Measurements from ENCODE around the gene HECTD3. TPM values are rescaled to one million over a fixed set of nuclear protein-coding genes. Genes with fewer than 3 reads are reported as not detected.
A peak's percentile ranks its signal among the peaks of the same experiment; 100 is the strongest.

The HECTD3 gene
- total and polyA plus RNA-seq, 9 of the 15 experiments (the other 6 are each of a cell fraction or from before 2014, with no cell fraction given): 6.3 to 50.8 (median 18.9) TPM

DNA sequence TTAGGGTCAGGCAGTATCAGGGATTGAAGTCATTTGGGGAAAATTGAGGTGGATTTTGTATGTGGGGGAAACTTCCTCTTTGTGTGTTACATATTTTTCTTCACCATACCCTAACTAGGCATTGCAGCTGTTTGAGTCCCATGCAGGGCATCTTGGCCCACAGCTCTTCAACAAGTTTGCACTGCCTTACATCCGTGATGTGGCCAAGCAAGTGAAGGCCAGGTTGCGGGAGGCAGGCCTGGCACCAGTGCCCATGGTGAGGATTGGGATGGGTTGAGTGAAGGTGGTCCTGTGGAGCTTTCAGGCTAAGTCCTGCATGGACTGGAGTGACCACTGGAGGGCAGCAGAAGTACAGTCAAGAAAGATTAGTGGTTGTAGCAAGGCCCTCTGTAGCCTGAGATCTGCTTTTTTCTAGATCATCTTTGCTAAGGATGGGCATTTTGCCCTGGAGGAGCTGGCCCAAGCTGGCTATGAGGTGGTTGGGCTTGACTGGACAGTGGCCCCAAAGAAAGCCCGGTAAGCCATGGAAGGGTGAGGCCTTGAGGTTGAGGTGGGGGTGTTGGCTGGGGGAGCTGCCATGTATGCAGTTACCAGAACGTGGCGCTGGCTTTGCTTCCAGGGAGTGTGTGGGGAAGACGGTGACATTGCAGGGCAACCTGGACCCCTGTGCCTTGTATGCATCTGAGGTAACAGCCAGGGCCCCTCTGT is 3.4 kb upstream of the HECTD3 start (continued):
- TF ChIP-seq, protein P1, sequence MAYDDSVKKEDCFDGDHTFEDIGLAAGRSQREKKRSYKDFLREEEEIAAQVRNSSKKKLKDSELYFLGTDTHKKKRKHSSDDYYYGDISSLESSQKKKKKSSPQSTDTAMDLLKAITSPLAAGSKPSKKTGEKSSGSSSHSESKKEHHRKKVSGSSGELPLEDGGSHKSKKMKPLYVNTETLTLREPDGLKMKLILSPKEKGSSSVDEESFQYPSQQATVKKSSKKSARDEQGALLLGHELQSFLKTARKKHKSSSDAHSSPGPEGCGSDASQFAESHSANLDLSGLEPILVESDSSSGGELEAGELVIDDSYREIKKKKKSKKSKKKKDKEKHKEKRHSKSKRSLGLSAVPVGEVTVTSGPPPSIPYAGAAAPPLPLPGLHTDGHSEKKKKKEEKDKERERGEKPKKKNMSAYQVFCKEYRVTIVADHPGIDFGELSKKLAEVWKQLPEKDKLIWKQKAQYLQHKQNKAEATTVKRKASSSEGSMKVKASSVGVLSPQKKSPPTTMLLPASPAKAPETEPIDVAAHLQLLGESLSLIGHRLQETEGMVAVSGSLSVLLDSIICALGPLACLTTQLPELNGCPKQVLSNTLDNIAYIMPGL (CRISPR knock-in tag; IDR thresholded peaks at IDR 0.05): 0 out of 2 replicates have a peak, but pooled peaks have one; percentile 17
- TF ChIP-seq, protein P2, sequence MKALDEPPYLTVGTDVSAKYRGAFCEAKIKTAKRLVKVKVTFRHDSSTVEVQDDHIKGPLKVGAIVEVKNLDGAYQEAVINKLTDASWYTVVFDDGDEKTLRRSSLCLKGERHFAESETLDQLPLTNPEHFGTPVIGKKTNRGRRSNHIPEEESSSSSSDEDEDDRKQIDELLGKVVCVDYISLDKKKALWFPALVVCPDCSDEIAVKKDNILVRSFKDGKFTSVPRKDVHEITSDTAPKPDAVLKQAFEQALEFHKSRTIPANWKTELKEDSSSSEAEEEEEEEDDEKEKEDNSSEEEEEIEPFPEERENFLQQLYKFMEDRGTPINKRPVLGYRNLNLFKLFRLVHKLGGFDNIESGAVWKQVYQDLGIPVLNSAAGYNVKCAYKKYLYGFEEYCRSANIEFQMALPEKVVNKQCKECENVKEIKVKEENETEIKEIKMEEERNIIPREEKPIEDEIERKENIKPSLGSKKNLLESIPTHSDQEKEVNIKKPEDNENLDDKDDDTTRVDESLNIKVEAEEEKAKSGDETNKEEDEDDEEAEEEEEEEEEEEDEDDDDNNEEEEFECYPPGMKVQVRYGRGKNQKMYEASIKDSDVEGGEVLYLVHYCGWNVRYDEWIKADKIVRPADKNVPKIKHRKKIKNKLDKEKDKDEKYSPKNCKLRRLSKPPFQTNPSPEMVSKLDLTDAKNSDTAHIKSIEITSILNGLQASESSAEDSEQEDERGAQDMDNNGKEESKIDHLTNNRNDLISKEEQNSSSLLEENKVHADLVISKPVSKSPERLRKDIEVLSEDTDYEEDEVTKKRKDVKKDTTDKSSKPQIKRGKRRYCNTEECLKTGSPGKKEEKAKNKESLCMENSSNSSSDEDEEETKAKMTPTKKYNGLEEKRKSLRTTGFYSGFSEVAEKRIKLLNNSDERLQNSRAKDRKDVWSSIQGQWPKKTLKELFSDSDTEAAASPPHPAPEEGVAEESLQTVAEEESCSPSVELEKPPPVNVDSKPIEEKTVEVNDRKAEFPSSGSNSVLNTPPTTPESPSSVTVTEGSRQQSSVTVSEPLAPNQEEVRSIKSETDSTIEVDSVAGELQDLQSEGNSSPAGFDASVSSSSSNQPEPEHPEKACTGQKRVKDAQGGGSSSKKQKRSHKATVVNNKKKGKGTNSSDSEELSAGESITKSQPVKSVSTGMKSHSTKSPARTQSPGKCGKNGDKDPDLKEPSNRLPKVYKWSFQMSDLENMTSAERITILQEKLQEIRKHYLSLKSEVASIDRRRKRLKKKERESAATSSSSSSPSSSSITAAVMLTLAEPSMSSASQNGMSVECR (CRISPR knock-in tag; IDR thresholded peaks at IDR 0.05): peak; percentile 68
- no peak for TF ChIP-seq FOXP1 (CRISPR knock-in tag; IDR thresholded peaks at IDR 0.05)
- TF ChIP-seq CREB1 (IDR thresholded peaks at IDR 0.05): no peak
- TF ChIP-seq CREB1 (CRISPR knock-in tag; IDR thresholded peaks at IDR 0.05): 0 out of 2 replicates have a peak, but pooled peaks have one; percentile 3
- 0 out of 2 replicates have a peak, but pooled peaks have one; percentile 30 for TF ChIP-seq SREBF1 (IDR thresholded peaks at IDR 0.05; ENCODE audit: borderline replicate concordance, low read depth, low read length)
- TF ChIP-seq, protein P3, sequence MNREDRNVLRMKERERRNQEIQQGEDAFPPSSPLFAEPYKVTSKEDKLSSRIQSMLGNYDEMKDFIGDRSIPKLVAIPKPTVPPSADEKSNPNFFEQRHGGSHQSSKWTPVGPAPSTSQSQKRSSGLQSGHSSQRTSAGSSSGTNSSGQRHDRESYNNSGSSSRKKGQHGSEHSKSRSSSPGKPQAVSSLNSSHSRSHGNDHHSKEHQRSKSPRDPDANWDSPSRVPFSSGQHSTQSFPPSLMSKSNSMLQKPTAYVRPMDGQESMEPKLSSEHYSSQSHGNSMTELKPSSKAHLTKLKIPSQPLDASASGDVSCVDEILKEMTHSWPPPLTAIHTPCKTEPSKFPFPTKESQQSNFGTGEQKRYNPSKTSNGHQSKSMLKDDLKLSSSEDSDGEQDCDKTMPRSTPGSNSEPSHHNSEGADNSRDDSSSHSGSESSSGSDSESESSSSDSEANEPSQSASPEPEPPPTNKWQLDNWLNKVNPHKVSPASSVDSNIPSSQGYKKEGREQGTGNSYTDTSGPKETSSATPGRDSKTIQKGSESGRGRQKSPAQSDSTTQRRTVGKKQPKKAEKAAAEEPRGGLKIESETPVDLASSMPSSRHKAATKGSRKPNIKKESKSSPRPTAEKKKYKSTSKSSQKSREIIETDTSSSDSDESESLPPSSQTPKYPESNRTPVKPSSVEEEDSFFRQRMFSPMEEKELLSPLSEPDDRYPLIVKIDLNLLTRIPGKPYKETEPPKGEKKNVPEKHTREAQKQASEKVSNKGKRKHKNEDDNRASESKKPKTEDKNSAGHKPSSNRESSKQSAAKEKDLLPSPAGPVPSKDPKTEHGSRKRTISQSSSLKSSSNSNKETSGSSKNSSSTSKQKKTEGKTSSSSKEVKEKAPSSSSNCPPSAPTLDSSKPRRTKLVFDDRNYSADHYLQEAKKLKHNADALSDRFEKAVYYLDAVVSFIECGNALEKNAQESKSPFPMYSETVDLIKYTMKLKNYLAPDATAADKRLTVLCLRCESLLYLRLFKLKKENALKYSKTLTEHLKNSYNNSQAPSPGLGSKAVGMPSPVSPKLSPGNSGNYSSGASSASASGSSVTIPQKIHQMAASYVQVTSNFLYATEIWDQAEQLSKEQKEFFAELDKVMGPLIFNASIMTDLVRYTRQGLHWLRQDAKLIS (CRISPR knock-in tag; IDR thresholded peaks at IDR 0.05): 0 out of 2 replicates have a peak, but pooled peaks have one; percentile 87
